ENCODE results near the gene POU5F1.
A peak's percentile ranks its signal among the peaks of the same experiment; 100 is the strongest.
"Not testable (repeated sequence)": the region's sequence is repeated elsewhere in the genome, so short reads cannot be mapped to it uniquely, and the experiment has no call there.

Gene POU5F1

GRCh38 chr6:31165064-31165832, 5.2 kb downstream of the POU5F1 start:
- DNase-seq, result not testable (repeated sequence)

GRCh38 chr6:31164475-31165063, 5.9 kb downstream of the POU5F1 start:
- not testable (repeated sequence) for DNase-seq

DNA sequence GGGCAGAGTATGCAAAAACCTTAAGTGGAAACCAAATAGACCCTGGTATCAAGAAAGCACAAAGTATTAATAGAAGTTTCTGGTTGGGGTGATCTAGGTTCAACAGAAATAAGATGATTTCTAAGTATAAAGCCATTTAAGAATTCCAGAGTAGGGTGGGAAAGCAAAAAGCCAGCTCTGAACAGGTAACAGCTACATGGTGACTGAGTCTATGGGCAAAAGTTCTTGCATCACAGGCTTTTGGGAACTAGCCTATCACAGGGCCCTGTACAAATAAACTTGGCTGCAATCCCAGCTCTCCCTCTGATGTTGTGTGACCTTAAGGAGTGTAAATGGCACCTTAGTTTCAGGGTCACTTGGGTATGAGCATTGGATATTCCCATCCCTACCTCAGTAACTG, 6.6 kb downstream of the POU5F1 start:
- DNase-seq, result no peak

GRCh38 chr6:31162463-31163165, 7.9 kb downstream of the POU5F1 start:
- no peak for DNase-seq

DNA sequence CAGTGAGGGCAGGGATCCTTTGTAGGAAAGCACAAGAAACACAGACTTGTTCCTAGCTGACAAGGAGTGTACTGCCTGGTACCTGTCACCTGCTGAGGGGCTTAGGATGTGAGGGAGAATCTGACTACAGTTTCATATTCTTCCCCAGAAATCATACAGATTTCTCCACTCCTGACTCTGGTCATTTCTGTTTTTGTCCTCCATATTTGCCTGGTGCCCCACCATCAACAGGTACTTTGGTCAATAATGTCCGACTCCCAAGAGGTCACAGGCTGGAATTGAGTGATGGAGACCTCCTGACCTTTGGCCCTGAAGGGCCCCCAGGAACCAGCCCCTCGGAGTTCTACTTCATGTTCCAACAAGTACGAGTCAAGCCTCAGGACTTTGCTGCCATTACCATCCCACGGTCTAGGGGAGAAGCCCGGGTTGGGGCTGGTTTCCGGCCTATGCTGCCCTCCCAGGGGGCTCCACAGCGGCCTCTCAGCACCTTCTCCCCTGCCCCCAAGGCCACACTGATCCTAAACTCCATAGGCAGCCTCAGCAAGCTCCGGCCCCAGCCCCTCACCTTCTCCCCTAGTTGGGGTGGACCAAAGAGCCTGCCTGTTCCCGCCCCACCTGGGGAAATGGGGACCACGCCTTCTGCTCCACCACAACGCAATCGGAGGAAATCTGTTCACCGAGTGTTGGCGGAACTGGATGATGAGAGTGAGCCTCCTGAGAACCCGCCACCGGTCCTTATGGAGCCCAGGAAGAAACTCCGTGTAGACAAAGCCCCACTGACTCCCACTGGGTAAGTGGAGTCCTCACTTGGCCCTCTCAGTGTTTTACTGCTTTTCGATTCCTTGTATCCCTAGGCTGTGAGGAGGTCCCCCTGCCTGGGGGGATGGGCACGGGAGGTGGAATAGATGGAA, 9.0 kb downstream of the POU5F1 start:
- DNase-seq, result no peak

DNA sequence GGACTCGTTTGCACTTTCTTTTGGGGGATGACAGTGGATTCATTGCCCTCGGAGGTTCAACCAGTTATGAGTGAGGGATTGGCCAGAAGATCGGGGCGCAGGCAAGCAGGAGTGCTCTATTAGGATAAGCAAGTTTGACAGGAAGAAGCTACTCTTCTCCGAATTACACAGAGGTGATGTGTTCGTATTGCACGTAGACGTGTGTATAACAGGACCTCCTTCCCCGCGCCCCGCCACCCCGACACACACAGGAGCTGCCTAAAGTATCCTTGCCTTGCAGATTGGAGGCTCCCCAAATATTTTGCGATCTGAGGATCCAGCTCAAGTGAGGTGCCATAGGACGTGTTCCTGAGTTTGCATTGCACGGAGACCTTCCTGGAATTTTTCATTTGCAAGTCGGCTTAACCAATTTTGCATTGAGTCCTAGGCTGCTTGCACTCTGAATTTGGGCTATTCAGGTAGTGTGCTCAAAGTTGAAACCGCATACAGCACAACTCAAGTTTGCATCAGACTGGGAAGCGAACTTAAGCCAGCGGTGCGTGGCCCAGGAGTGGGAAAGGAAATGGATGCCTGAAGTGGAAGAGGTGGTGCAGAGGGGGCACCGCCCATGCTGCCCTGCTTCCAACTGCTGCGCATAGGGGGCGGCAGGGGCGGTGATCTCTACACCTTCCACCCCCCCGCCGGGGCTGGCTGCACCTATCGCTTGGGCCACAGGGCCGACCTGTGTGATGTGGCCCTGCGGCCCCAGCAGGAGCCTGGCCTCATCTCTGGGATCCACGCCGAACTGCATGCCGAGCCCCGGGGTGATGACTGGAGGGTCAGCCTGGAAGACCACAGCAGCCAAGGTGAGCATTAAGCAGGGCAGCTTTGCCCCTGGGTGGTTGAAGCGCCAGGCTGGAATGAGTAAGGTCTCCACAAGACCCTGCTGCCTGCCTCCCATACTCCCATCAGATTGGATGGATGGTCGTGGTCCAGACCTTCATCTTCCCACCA, 11.3 kb downstream of the POU5F1 start:
- DNase-seq, result peak; percentile 7

DNA sequence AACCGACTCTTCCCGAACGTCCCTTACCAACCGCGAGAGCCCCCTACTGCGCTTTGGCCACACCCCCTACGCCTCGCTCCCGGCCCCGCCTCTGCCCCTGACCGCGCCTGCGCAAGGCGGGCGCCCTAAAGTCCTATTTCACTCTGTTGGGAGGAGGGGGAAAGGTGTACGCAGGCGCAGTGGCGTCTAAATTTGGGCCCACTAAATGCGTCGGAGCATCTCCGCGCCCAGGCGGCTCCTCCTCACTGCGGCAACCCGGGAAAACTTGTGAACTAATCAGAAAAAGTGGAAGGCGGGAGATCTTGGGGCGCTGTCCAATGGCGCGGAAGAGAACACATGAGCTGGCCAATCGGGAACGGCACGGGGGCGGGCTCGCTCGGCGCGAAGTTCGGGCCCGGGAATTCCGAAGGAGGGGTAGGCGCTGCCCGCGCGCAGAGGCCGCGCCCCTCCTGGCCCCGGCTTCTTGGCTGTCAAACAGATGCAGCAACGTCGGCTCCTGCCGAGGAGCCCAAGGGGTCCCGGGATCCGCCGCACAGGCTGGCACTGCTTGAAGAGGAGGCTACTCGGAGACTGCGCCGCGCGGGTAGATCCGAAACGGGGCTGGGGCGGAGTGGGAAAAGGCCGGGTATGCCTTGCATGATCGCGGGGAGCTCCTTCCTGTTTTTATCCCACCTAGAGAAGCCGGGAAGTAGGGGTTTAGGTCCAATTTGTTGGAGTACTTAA, 12.2 kb downstream of the POU5F1 start, which contains the start of gene TCF19:
TCF19 (plus strand) TSS at position 450 of the 723 bp plus-strand sequence. CDS start 881 bp downstream, outside the sequence.
- peak; percentile 99 for DNase-seq

- DNase-seq, result no peak
Measured at GRCh38 chr6:31157513-31158139, 12.9 kb downstream of the POU5F1 start, which contains the start of gene CCHCR1. Gene CCHCR1 (minus strand): TSS chr6:31157802. CDS start chr6:31157600, 202 bp downstream.

DNA sequence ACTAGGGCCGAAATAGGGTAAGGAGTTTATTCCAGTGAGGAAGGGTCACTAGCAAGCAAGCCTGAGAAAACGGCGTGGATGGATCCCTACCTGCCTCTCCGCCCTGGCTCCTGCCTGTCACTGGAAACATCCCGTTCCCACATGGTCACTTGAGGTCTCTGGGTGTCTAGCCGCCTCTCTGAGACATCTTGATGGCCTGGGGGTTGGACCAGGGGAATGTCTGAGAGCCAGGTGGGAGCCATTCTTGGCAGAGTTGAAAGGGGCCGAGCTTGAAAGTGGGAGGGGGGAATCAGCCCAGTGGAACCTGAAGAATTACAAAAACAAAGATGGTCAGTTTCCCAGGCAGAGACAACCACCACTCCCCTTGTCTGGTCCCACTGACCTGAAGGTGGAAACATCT, 13.8 kb downstream of the POU5F1 start:
- DNase-seq, result no peak

DNA sequence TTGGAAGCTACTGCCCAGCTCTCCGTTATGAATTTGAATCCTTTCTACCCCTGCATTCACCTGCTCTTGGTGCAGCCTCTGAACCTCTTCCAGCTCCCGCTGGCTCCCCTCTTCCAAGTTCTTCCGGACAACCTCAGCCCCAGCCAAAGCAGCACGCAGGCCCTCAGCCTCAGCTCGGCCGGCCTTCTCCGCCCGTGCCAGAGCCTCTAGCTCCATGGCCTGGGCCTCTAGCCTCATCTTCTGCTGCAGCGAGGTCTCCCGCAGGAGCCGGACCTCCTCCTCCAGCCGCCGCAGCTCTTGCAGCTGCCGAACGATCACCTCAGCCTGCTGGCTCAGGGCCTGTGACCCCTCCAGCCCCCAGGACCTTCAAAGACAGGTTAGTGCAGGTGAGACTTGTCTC, 16.0 kb downstream of the POU5F1 start:
- DNase-seq, result no peak

DNA sequence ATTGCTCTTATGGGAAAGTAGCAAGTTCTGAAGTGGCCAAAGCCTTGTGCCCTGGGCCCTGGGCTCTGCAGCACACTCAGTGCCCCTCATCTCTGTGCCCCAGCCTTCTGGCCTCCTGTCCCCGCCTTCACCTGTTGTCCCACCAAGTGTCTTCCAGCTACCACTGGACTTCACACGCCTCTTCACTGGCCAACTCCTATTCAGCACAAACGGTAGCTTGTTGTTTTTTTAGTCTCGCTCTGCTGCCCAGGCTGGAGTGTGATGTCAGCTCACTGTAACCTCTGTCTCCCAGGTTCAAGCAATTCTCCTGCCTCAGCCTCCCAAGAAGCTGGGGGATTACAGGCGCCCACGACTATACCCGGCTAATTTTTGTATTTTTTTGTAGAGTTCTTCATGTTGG, 17.7 kb downstream of the POU5F1 start:
- no peak for DNase-seq

DNA sequence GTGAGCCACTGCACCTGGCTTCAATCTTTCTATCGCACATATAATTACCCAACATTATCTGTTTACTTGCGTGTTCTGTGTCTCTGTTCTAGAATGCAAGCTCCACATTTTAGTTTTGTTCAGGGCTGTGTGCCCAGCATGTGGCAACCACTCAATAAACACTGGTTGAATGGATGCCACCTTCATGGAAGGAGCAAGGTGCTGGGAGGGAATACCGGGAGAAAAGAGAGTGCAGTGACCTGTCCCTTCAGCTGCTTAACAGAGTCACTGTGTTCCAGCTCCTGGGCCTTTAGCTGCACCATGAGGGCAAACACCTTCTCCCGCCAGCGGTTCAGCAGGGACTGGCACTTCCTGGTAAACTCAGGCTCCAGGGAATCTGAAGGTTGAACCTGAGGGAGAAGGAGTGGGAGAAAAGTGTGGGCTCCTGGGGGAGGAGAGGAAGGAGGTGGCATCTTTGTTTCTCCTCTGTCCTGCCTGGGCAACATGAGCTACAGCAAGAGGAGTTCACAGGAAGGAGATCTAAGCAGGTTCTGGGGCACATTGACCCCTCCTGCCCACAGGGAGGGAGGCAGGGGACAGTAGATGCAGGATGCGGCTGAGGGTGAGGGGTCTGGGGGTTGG, 20.5 kb downstream of the POU5F1 start:
- DNase-seq, result no peak

GRCh38 chr6:31145386-31145785, 25.1 kb downstream of the POU5F1 start:
- no peak for DNase-seq

DNA sequence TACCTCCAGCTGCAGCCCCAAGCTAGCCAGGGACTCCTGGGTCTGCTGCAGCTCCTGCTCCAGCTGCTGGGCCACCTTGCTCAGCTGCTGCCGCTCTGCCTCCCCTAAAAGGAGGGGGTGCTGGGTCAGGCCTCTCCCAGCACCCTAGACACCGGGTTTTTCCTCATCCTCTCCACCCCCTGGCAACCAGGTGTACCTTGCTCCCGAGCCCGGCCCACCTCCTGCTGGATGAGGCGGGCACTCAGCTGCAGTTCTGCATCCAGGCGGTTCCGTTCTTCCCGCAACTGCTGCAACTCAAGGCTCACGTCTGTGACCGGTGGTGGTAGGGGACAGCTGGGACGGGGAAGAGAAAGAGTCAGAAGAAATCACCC, 25.5 kb downstream of the POU5F1 start:
- no peak for DNase-seq

DNA sequence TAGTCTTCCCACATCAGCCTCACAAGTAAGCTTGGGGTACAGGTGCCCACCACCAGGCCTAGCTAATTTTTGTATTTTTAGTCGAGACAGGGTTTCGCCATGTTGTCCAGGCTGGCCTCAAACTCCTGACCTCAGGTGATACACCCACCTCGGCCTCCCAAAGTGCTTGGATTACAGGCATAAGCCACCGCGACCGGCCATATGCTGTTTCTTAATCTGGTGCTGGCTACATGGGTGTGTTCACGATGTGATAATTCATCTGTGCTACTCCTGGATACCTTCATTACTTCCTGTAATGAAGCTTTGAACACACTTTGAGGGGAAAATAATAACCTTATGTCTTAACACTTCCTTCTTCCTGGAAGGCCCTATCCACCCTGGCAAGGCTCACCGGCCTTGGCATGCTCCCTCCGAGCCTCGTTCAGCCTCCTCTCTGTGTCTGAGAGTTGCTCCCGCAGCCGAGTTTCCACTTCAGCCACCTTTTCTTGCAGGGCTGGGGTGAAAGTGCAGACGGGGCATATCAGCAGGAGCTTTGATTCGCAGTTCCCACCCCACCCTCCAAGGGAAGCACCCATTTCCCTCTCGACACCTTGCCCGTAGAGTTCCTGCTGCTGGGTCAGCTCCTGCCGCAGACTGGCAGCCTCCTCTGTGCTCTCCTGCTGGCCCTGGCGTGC, 26.0 kb downstream of the POU5F1 start:
- no peak for DNase-seq

- no peak for DNase-seq
Measured at GRCh38 chr6:31143148-31143547, 27.3 kb downstream of the POU5F1 start.

GRCh38 chr6:31142361-31142761, 28.1 kb downstream of the POU5F1 start:
- DNase-seq, result no peak

- no peak for DNase-seq
Measured at GRCh38 chr6:31140643-31141042, 29.8 kb downstream of the POU5F1 start.

DNA sequence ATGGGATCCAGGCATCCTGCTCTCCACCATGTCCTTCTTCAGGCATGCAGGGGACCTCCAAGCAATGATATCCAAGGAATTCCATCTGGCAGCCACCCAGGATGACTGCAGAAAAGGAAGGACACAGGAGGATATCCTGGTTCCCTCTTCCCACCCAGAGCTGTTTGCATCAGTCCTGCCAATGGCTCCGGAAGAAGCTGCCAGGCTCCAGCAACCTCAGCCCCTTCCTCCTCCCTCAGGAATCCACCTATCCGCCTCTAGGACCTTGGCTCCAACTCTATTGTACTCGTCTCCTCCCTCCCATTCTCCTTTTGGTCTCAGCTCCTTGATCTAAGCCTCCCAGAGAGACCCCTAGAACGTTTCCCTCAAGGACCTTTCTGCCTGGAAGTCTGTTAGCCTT, 30.9 kb downstream of the POU5F1 start:
- DNase-seq, result no peak
